Astrocyte of the cerebellum (primary cell): ENCODE results near the gene AP2B1.
A peak's percentile ranks its signal among the peaks of the same experiment; 100 is the strongest.

ENCODE experiments used
- DNase-seq: peaks from one replicate; pipeline ENCODE4 v3.0.0-alpha.2; 2011; ENCODE audit warnings: low read depth
- H3K4me3 ChIP-seq: 2 replicates; pipeline ENCODE4 v1.5.1; 2011; ENCODE audit warnings: mild to moderate bottlenecking, low read depth, low read length, moderate library complexity
- in situ Hi-C: cut with HindIII; loops from 2 replicates; pipeline ENCODE4 v1.10.0; 2017; ENCODE audit warnings: low sequenced_read_pairs
- TF ChIP-seq, protein P1 (sequence below): IDR thresholded peaks from 2 replicates; pipeline ENCODE4 v1.5.1; 2012; ENCODE audit warnings: low read length, low read depth, moderate library complexity, mild to moderate bottlenecking; ENCODE audit errors: missing control alignments

AP2B1 gene

DNA sequence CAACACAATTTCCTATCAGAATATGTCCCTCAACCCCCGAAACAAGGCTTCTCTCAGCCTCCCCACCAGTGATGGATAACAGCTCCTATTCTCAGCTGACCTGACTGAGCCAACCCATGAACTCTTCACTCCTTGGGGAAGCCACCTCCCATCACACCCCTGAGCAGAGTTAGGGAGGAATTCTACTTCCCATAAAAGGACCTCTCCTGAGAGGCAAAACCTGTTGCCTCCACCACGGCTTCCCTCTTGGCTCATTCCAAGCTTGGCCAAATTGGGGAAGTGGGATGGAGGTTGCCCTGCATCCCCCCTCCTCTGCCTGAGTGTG, 138.6 kb downstream of the AP2B1 start:
- no peak for DNase-seq
- in situ Hi-C loops, result no loop called here
- TF ChIP-seq, protein P1, sequence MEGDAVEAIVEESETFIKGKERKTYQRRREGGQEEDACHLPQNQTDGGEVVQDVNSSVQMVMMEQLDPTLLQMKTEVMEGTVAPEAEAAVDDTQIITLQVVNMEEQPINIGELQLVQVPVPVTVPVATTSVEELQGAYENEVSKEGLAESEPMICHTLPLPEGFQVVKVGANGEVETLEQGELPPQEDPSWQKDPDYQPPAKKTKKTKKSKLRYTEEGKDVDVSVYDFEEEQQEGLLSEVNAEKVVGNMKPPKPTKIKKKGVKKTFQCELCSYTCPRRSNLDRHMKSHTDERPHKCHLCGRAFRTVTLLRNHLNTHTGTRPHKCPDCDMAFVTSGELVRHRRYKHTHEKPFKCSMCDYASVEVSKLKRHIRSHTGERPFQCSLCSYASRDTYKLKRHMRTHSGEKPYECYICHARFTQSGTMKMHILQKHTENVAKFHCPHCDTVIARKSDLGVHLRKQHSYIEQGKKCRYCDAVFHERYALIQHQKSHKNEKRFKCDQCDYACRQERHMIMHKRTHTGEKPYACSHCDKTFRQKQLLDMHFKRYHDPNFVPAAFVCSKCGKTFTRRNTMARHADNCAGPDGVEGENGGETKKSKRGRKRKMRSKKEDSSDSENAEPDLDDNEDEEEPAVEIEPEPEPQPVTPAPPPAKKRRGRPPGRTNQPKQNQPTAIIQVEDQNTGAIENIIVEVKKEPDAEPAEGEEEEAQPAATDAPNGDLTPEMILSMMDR, result no peak
- no peak overlapping the region for H3K4me3 ChIP-seq

- peak; percentile 76 for DNase-seq
- in situ Hi-C loops, result no loop called here
- no peak overlapping the region for H3K4me3 ChIP-seq
- TF ChIP-seq, protein P1, result no peak
These were observed 139.2 kb downstream of the AP2B1 start for GRCh38 chr17:35726127-35726952.

DNA sequence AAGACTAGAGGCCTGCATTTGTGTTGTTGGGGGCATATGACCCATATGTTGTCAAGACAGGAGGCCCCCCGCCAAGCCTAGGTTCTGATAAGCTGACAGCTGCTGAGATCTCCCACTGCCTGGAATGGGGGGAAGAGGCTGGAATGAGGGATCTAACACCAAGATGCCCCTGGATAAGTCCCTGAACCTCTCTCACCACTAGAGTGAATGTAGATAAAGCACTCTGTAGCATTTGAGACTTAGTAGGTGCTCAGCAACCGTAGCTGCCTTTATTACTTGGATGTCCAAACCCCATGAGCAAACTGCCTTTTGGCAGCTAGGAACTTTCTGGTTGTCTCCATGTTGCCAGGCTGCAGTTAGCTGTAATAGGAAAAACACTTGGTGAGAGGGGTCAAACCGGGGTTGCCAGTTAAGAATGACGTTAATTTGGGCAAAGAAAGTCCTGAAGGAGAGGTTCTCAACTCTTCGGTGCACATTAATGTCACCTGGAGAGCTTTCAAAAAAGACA, 139.9 kb downstream of the AP2B1 start:
- in situ Hi-C loops, result no loop called here

DNA sequence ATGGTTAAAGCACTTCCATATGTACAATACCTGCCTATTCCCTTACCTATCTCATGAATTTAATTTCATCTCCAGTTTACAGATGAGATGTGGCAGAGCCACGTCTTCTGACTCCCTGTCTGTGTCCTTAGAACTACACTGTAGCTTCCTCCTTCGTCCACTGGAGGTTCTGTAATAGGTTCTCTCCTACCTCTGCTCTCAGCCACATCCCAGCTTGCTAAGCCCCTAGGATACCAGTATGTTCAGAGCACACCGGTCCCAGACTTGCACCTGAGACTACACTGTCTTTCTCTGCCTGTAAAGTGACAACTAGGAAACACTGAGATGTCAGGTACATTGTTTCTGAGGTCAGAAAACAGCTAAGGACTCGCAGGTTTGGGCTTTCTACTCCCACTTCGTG, 140.5 kb downstream of the AP2B1 start:
- DNase-seq, result no peak
- H3K4me3 ChIP-seq, result no peak overlapping the region
- in situ Hi-C loops, result no loop called here
- TF ChIP-seq, protein P1, result no peak

More for the DNA sequence above, 139.9 kb downstream of the AP2B1 start:
- TF ChIP-seq, protein P1, result no peak
- DNase-seq, result no peak
- H3K4me3 ChIP-seq, result no peak overlapping the region

DNA sequence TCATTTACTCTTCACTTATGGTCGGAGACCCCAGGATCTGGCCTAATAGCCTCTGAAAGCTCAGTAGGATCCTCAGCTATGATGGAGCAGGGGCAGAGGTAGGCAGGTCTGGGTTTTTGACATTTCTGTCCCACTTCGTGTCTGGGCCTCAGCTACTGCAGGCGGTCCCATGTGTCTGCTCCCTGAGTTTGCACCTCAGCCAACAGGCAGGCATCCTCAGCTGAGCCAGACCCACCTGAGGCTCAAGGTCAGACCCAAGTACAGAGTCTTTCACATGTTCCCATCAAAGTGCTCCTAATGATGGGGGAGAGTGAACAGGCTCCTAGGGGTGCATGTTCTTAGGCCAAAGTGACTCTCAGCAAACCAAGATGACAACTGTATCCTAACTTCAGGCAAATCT, 141.4 kb downstream of the AP2B1 start:
- in situ Hi-C loops, result no loop called here
- TF ChIP-seq, protein P1, result no peak
- H3K4me3 ChIP-seq, result no peak overlapping the region
- no peak for DNase-seq

GRCh38 chr17:35729405-35729833, 142.3 kb downstream of the AP2B1 start:
- TF ChIP-seq, protein P1, result no peak
- no peak for DNase-seq
- no peak overlapping the region for H3K4me3 ChIP-seq
- in situ Hi-C loops, result no loop called here
